NT2/D1 (cell line): Measurements from ENCODE around the gene PKNOX2.

Experiments used
- DNase-seq: peaks from one replicate; pipeline ENCODE4 v3.0.0-alpha.2; 2011; ENCODE audit warnings: low read depth, low spot score
- H3K27me3 ChIP-seq: 2 replicates; pipeline ENCODE4 v1.6.0; 2011; ENCODE audit warnings: mild to moderate bottlenecking; ENCODE audit not compliant: insufficient read length, insufficient read depth
- H3K36me3 ChIP-seq: 2 replicates; pipeline ENCODE4 v1.6.1; 2011; ENCODE audit warnings: mild to moderate bottlenecking, low read length, mixed read lengths; ENCODE audit not compliant: insufficient read depth, insufficient read length
- H3K4me1 ChIP-seq: 2 replicates; pipeline ENCODE4 v1.5.1; 2011; ENCODE audit not compliant: insufficient read depth, insufficient read length
- H3K4me3 ChIP-seq: 2 replicates; pipeline ENCODE4 v1.5.1; 2011; ENCODE audit warnings: low read depth; ENCODE audit not compliant: insufficient read length
- H3K9ac ChIP-seq: 2 replicates; pipeline ENCODE4 v1.6.0; 2011; ENCODE audit warnings: low read depth; ENCODE audit not compliant: insufficient read length
- H3K9me3 ChIP-seq: 2 replicates; pipeline ENCODE4 v1.5.1; 2011; ENCODE audit warnings: mild to moderate bottlenecking, low read length; ENCODE audit not compliant: insufficient read depth
- SUZ12 ChIP-seq: IDR thresholded peaks from 2 replicates; pipeline ENCODE4 v1.6.1; 2011; ENCODE audit not compliant: insufficient read length, insufficient read depth; ENCODE audit errors: extremely low read depth
- YY1 ChIP-seq: IDR thresholded peaks from 2 replicates; pipeline ENCODE4 v1.6.1; 2011; ENCODE audit not compliant: insufficient read length, insufficient read depth
- ZNF274 ChIP-seq: IDR thresholded peaks from 2 replicates; pipeline ENCODE4 v1.6.1; 2011; ENCODE audit warnings: mild to moderate bottlenecking, low read depth, low read length

Gene PKNOX2

DNA sequence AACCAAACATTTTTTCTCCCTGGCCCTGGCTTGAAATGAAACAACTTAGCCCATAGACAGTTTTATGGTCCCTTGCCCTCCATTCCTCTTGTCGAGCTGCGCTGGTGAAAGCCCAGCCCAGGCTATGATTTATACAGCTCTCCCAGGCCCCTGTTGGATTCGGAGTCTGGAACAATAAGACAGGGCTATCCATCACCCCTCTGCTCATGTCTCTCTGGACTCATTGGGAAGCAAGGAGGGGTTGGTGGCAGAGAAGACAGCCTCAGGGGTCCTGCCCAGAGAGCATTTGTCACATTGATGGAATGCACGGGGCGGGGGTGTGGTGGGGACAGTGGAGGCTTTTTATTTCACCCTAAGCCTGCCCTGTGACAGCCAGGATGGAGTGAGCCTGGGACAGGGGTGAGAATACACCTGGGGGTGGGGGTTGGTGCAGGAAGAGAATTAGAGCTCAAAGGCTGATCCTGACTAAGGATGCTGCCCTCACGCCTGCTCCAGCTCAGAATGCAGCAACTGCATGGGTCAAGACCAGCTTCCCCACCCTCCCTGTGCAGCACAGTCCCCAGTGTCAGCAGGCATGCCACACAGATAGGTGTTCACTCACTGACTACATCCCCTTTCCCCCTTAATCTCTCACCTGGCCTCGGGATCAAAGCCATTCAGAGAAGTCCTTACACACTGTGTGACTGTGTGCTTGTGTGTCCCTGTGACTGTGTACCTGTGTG is 10.0 kb upstream of the PKNOX2 start:
- no peaks in the 10 kb centered on the region for H3K9me3 ChIP-seq

DNA sequence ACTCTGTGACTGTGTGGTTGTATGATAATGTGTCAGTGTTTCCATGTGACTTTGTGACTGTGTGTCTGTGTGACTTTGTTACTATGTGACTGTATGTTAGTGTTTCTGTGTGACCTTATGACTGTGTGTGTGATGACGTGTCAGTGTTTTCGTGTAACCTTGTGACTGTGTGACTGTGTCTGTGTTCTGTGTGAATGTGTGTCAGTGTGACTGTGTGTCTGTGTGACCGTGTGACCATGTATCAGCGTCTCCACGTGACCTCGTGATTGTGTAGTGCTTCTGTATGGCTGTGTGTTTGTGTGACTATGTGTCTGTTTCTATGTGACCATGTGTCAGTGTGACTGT is 9.5 kb upstream of the PKNOX2 start:
- Histone ChIP-seq H3K4me1 (peaks cover 3% of the 10 kb centered on the region), H3K9me3 (no peaks in the 10 kb centered on the region), H3K4me3 (no peak overlapping the region), H3K27me3 (peaks cover 11% of the 10 kb centered on the region), H3K36me3 (no peaks in the 10 kb centered on the region), H3K9ac (no peak overlapping the region)
- TF ChIP-seq YY1 (no peak), ZNF274 (no peak), SUZ12 (no peak)
- no peak for DNase-seq

More for the DNA sequence above, 10.0 kb upstream of the PKNOX2 start:
- Histone ChIP-seq H3K9ac (no peak overlapping the region), H3K4me1 (peaks cover 3% of the 10 kb centered on the region), H3K27me3 (peaks cover 16% of the 10 kb centered on the region), H3K36me3 (no peaks in the 10 kb centered on the region), H3K4me3 (no peak overlapping the region)
- TF ChIP-seq ZNF274 (no peak), YY1 (no peak), SUZ12 (no peak)
- no peak for DNase-seq

DNA sequence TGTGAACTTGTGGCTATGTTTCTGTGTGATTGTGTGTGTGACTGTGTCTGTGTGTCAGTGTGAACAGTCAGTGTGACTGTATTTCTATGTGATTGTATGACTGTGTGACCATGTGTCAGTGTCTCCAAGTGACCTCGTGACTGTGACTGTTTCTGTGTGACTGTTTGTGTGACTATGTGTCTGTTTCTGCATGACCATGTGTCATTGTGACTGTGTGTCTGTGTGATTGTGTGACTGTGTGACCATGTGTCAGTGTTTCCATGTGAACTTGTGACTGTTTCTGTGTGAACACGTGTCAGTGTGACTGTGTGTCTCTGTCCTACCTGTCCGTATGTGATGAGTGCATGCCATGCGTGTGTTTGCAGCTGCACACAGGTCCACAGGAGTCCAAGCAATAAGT is 8.8 kb upstream of the PKNOX2 start:
- Histone ChIP-seq H3K9me3 (no peaks in the 10 kb centered on the region), H3K4me3 (no peak overlapping the region), H3K36me3 (no peaks in the 10 kb centered on the region), H3K4me1 (peaks cover 3% of the 10 kb centered on the region), H3K9ac (no peak overlapping the region), H3K27me3 (peaks cover 8% of the 10 kb centered on the region)
- TF ChIP-seq ZNF274 (no peak), YY1 (no peak), SUZ12 (no peak)
- DNase-seq, result no peak

DNA sequence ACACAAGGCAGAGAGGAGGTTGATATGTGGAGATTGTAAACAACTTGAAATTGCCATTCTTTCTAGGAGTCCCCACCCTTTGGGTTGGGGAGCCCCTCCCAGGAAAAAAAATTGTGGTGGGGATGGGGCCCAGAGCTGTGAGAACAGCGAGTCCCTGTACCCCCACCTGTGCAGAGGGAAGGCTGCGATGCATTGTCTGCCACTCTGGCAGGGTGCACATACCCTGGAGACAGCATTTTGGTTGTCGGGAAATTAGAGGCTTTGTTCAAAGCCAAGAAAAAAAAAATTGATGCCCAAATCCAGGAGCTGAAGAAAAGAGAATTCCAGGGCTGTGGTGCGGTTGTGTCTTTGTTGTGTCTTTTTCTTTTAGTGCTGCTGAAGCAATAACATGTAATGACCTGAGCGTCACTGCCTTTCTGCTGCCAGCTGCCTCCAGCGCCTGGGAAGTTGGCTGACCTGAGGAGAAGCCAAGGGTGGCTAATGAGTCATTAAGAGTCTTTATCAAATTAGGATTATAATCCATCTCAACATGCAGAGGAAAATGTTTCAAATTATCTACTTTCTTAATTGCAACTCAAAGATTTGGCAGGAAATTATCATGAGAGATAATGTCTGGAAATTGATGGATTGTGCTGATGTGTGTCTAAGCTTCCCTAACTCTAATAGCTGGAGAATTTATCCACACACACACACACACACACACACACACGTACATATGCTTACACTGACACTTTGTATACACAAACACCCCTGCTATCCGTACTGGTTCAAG is 8.0 kb upstream of the PKNOX2 start:
- no peak for DNase-seq
- Histone ChIP-seq H3K9ac (no peak overlapping the region), H3K9me3 (no peaks in the 10 kb centered on the region), H3K36me3 (no peaks in the 10 kb centered on the region), H3K4me1 (peaks cover 3% of the 10 kb centered on the region), H3K27me3 (peaks cover 6% of the 10 kb centered on the region), H3K4me3 (no peak overlapping the region)
- no peak for TF ChIP-seq ZNF274
- no peak for TF ChIP-seq YY1
- TF ChIP-seq SUZ12, result no peak

DNA sequence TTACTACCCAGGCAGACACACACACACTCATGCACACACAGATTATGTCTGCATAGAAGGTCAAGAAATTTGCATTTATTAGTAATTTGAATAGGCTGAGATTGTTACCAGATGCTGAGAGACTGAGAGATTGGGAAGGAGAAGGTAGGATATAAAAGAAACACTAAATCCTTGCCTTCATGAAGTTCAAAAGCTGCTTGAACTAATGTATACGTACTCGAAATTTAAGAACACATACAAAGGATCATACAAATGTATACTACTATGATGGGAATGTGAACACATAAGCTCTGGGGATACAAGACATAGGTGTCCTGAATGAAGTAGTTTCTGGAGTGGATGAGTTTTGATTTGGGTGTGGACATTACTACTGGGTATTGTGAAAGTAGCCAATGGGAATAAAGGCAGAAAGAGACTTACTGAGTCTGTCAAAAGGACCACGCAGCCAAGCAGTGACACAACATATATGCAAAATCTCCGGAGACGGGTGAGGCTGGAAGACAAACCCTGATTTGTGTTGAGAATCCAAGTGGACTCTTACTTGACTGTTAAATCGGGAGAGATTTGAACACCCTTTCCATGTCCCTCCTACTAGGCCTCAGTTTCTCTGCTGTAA is 7.3 kb upstream of the PKNOX2 start:
- Histone ChIP-seq H3K9ac (no peak overlapping the region), H3K4me3 (no peak overlapping the region), H3K36me3 (no peaks in the 10 kb centered on the region), H3K9me3 (no peaks in the 10 kb centered on the region), H3K27me3 (peaks cover under 1% of the 10 kb centered on the region), H3K4me1 (peaks cover 3% of the 10 kb centered on the region)
- DNase-seq, result no peak
- TF ChIP-seq SUZ12 (no peak), YY1 (no peak), ZNF274 (no peak)

DNA sequence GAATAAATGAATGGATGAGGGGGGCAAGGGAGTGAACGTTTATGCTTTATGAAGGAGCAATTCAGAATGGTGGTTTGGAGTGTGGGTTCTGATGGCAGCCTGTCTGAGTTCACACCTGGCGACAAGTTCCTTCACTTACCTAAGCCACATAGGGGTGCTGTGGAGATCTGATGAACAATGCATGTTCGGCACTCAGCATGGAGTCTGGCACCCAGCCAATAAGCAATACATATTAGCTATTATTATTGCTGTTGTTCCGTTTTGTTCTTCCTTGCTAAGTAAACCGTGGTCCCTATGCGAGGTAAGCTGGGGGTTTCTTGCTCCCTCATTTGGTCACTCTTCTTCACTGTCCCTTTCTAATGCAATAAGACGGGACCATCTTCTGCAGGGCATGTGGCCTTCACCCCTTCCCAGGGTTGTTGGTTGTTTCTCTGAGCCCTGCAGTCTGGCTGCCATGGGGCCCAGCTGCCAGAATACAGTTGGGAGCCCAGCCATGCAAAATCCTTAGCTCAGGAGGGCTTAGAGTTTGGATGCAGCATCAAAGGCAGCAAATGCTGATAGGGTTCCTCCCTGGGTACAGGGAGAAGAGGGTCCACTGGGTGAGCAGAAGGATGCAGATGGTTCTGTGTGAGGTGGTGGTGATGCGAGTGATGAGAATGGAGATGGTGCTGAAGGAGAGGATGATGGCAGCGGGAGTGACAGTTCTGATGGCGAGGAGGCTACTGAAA is 6.4 kb upstream of the PKNOX2 start:
- Histone ChIP-seq H3K27me3 (no peaks in the 10 kb centered on the region), H3K36me3 (no peaks in the 10 kb centered on the region), H3K9me3 (no peaks in the 10 kb centered on the region), H3K4me3 (no peak overlapping the region), H3K4me1 (peaks cover 5% of the 10 kb centered on the region), H3K9ac (no peak overlapping the region)
- DNase-seq, result no peak
- TF ChIP-seq SUZ12, result no peak
- no peak for TF ChIP-seq ZNF274
- TF ChIP-seq YY1, result no peak
